H9 (cell line): ENCODE measurements around the gene UROS. TPM values are rescaled to one million over a fixed set of nuclear protein-coding genes. Genes with fewer than 3 reads are reported as not detected.

Source experiments
- DNase-seq: peaks from one replicate; pipeline ENCODE4 v3.0.0-alpha.2; 2017
- H2AFZ ChIP-seq: one replicate; pipeline ENCODE4 v1.6.1; 2013; ENCODE audit warnings: mild to moderate bottlenecking, low read length, control low read depth, moderate library complexity
- H2AK5ac ChIP-seq: 2 replicates; pipeline ENCODE4 v1.6.1; 2013; ENCODE audit warnings: low read length, control low read depth, mixed read lengths; ENCODE audit not compliant: insufficient read length
- H2BK120ac ChIP-seq: one replicate; pipeline ENCODE4 v1.6.1; 2013; ENCODE audit warnings: low read depth, mild to moderate bottlenecking, low read length, control low read depth, inconsistent platforms; ENCODE audit not compliant: poor library complexity, severe bottlenecking
- H2BK12ac ChIP-seq: 2 replicates; pipeline ENCODE4 v1.6.1; 2013; ENCODE audit warnings: low read length, control low read depth, mixed read lengths, low read depth; ENCODE audit not compliant: insufficient read length
- H2BK15ac ChIP-seq: 2 replicates; pipeline ENCODE4 v1.6.1; 2013; ENCODE audit warnings: low read depth, low read length, control low read depth
- H2BK20ac ChIP-seq: one replicate; pipeline ENCODE4 v1.6.1; 2013; ENCODE audit warnings: low read depth, mild to moderate bottlenecking, low read length, control low read depth, inconsistent platforms; ENCODE audit not compliant: poor library complexity, severe bottlenecking
- H2BK5ac ChIP-seq: 2 replicates; pipeline ENCODE4 v1.6.1; 2013; ENCODE audit warnings: low read length, control low read depth, mixed read lengths; ENCODE audit not compliant: insufficient read length
- H3K14ac ChIP-seq: 2 replicates; pipeline ENCODE4 v1.6.1; 2013; ENCODE audit warnings: low read length, control low read depth; ENCODE audit not compliant: insufficient read depth
- H3K18ac ChIP-seq: 2 replicates; pipeline ENCODE4 v1.6.1; 2013; ENCODE audit warnings: low read depth, mild to moderate bottlenecking, mixed read lengths, low read length, control low read depth; ENCODE audit not compliant: insufficient read length
- H3K23ac ChIP-seq: 2 replicates; pipeline ENCODE4 v1.6.1; 2013; ENCODE audit warnings: low read length, control low read depth, mixed read lengths, low read depth; ENCODE audit not compliant: insufficient read length
- H3K23me2 ChIP-seq: 2 replicates; pipeline ENCODE4 v1.6.1; 2013; ENCODE audit warnings: low read depth, mild to moderate bottlenecking, mixed read lengths, low read length, control low read depth; ENCODE audit not compliant: insufficient read length, poor library complexity, severe bottlenecking
- H3K27ac ChIP-seq: 2 replicates; pipeline ENCODE4 v1.5.1; 2013; ENCODE audit warnings: low read length, control low read depth, mixed read lengths, low read depth; ENCODE audit not compliant: insufficient read length
- H3K27me3 ChIP-seq: 2 replicates; pipeline ENCODE4 v1.6.1; 2013; ENCODE audit warnings: low read length, control low read depth, inconsistent platforms; ENCODE audit not compliant: insufficient read depth
- H3K4ac ChIP-seq: 2 replicates; pipeline ENCODE4 v1.6.1; 2013; ENCODE audit warnings: low read depth, mild to moderate bottlenecking, control low read depth, inconsistent platforms, low read length, moderate library complexity
- H3K4me1 ChIP-seq: 2 replicates; pipeline ENCODE4 v1.6.1; 2013; ENCODE audit warnings: low read length, control low read depth, inconsistent platforms; ENCODE audit not compliant: insufficient read depth
- H3K4me2 ChIP-seq: 2 replicates; pipeline ENCODE4 v1.6.1; 2013; ENCODE audit warnings: low read length, control low read depth, mixed read lengths; ENCODE audit not compliant: insufficient read length, insufficient read depth
- H3K56ac ChIP-seq: 2 replicates; pipeline ENCODE4 v1.6.1; 2013; ENCODE audit warnings: low read depth, mild to moderate bottlenecking, mixed read lengths, low read length, control low read depth; ENCODE audit not compliant: insufficient read length
- H3K79me1 ChIP-seq: 2 replicates; pipeline ENCODE4 v1.6.1; 2013; ENCODE audit warnings: low read depth, mild to moderate bottlenecking, moderate library complexity, low read length, control low read depth, inconsistent platforms; ENCODE audit not compliant: insufficient read depth, poor library complexity, severe bottlenecking
- H3K79me2 ChIP-seq: 2 replicates; pipeline ENCODE4 v1.6.1; 2013; ENCODE audit warnings: low read length, control low read depth, inconsistent platforms; ENCODE audit not compliant: insufficient read depth
- H3K9ac ChIP-seq: 2 replicates; pipeline ENCODE4 v1.6.1; 2013; ENCODE audit warnings: low read length, control low read depth, mixed read lengths; ENCODE audit not compliant: insufficient read length; ENCODE audit errors: extremely low read depth
- H3K9me3 ChIP-seq: one replicate; pipeline ENCODE4 v1.6.1; 2013; ENCODE audit warnings: low read depth, low read length, inconsistent platforms; ENCODE audit not compliant: control insufficient read depth
- H3T11ph ChIP-seq: one replicate; pipeline ENCODE4 v1.6.1; 2013; ENCODE audit warnings: mild to moderate bottlenecking, low read length, control low read depth, inconsistent platforms
- H4K20me1 ChIP-seq: one replicate; pipeline ENCODE4 v1.6.1; 2013; ENCODE audit not compliant: control insufficient read depth, insufficient read length, insufficient read depth
- H4K5ac ChIP-seq: 2 replicates; pipeline ENCODE4 v1.6.1; 2013; ENCODE audit warnings: low read depth, mild to moderate bottlenecking, mixed read lengths, low read length, control low read depth; ENCODE audit not compliant: insufficient read length
- H4K8ac ChIP-seq: replicated peaks from 2 replicates; pipeline ENCODE4 v1.6.1; 2013; ENCODE audit warnings: low read length, control low read depth, mixed read lengths, low read depth; ENCODE audit not compliant: insufficient read length
- H4K91ac ChIP-seq: 2 replicates; pipeline ENCODE4 v1.6.1; 2013; ENCODE audit warnings: low read depth, mild to moderate bottlenecking, moderate library complexity, mixed read lengths, low read length, control low read depth; ENCODE audit not compliant: insufficient read length
- H3K27ac Mint-ChIP-seq, 3 experiments: 2 replicates in 2 of 3; 3 replicates in 1 of 3; pipeline ENCODE4 v1.8.0; 2020 to 2021; ENCODE audit warnings: mixed read lengths in 3 of 3, mild to moderate bottlenecking in 1 of 3, moderate library complexity in 1 of 3
- H3K27me3 Mint-ChIP-seq: 2 replicates; pipeline ENCODE4 v1.8.0; 2021; ENCODE audit warnings: low read depth, mild to moderate bottlenecking, moderate library complexity, mixed read lengths
- H3K36me3 Mint-ChIP-seq, 3 experiments: 2 replicates in 2 of 3; 3 replicates in 1 of 3; pipeline ENCODE4 v1.8.0; 2020 to 2021; ENCODE audit warnings: low read depth in 3 of 3, mixed read lengths in 3 of 3; ENCODE audit not compliant: insufficient read depth in 1 of 3
- H3K4me1 Mint-ChIP-seq, 2 experiments: 2 replicates each; pipeline ENCODE4 v1.8.0; 2020; ENCODE audit warnings: mixed read lengths in 2 of 2
- H3K4me3 Mint-ChIP-seq, 2 experiments: 2 replicates in 1 of 2; 3 replicates in 1 of 2; pipeline ENCODE4 v1.8.0; 2020 to 2021; ENCODE audit warnings: mild to moderate bottlenecking in 2 of 2, mixed read lengths in 2 of 2, moderate library complexity in 1 of 2
- H3K9me3 Mint-ChIP-seq, 2 experiments: 2 replicates in 1 of 2; 3 replicates in 1 of 2; pipeline ENCODE4 v1.8.0; 2020; ENCODE audit warnings: mild to moderate bottlenecking in 2 of 2, mixed read lengths in 2 of 2, moderate library complexity in 1 of 2
- CTCF ChIP-seq: fragments of 200-600 bp; sonication (generic); conservative IDR thresholded peaks from 3 replicates; pipeline ENCODE4 v1.8.0; 2021; ENCODE audit warnings: antibody characterized with exemption, mild to moderate bottlenecking
- WGBS: extraction: QIAGEN DNeasy Blood & Tissue Kit; methylation state at CpG from one replicate; pipeline ENCODE4 v1.1.7; 2013; ENCODE audit warnings: missing lambda C conversion rate, low lambda C conversion rate, mixed read lengths; ENCODE audit not compliant: insufficient read length; ENCODE audit errors: extremely low coverage; 5-methylcytosine and 5-hydroxymethylcytosine counted together
- total RNA-seq: library from RNA; stranded (reverse); gene quantifications from 2 replicates; pipeline ENCODE4 v1.2.1, GENCODE V29; 2021

UROS gene
- total RNA-seq, 1 experiment from 2014 or later: 42.3 TPM

- no peak overlapping the region for H4K8ac ChIP-seq
- peak overlapping the region in 2 of 3 experiments; percentile 45 to 65; a peak in 4 of 7 replicates for H3K27ac Mint-ChIP-seq
Measured at GRCh38 chr10:125769175-125769574, 53.9 kb downstream of the UROS start.

More at GRCh38 chr10:125769175-125769574, 53.9 kb downstream of the UROS start:
- Mint-ChIP-seq H3K36me3 (peaks cover 10 to 26% (median 12%) of the 10 kb centered on the region in 3 experiments; a peak in 5 of 7 replicates), H3K27me3 (no peaks in the 10 kb centered on the region), H3K4me3 (no peak overlapping the region), H3K9me3 (no peaks in the 10 kb centered on the region; a peak in 1 of 5 replicates), H3K4me1 (no peaks in the 10 kb centered on the region)
- H2BK12ac ChIP-seq: no peak overlapping the region
- no peaks in the 10 kb centered on the region for H3K27me3 ChIP-seq
- H2AFZ ChIP-seq: no peak overlapping the region
- no peak overlapping the region for H3K18ac ChIP-seq
- TF ChIP-seq CTCF: no peak
- no peak overlapping the region for H3K4me2 ChIP-seq
- H3K23ac ChIP-seq: no peak overlapping the region
- no peak overlapping the region for H3K27ac ChIP-seq
- H2BK5ac ChIP-seq: no peak overlapping the region
- no CpG with 5 or more reads among the region's 12 CpGs for WGBS
- no peaks in the 10 kb centered on the region for H3K9me3 ChIP-seq
- no peaks in the 10 kb centered on the region for H3K79me2 ChIP-seq
- no peak for DNase-seq
- no peak overlapping the region for H3K9ac ChIP-seq
- no peaks in the 10 kb centered on the region for H3K4me1 ChIP-seq
- H3K79me1 ChIP-seq: no peaks in the 10 kb centered on the region
- H2AK5ac ChIP-seq: no peak overlapping the region
- H3K56ac ChIP-seq: no peak overlapping the region
- no peak overlapping the region for H2BK20ac ChIP-seq
- no peak overlapping the region for H4K5ac ChIP-seq
- no peak overlapping the region for H2BK15ac ChIP-seq
- H3T11ph ChIP-seq: no peak overlapping the region
- H4K20me1 ChIP-seq: no peaks in the 10 kb centered on the region
- H3K14ac ChIP-seq: no peak overlapping the region
- H2BK120ac ChIP-seq: no peak overlapping the region
- no peaks in the 10 kb centered on the region for H3K23me2 ChIP-seq
- H4K91ac ChIP-seq: no peak overlapping the region
- no peak overlapping the region for H3K4ac ChIP-seq
